Pancreas (tissue), 10 donors: ENCODE measurements around the gene EPG5. TPM values are rescaled to one million over a fixed set of nuclear protein-coding genes. Genes with fewer than 3 reads are reported as not detected.

Source experiments
- ATAC-seq, 4 donors: fragments of 200-7000 bp; cut with Tn5 transposase; one replicate each; pipeline versions ENCODE4 v1.8.0 to v1.9.1; 2020; ENCODE audit warnings: mild to moderate bottlenecking in 4 of 4, moderate library complexity in 4 of 4
- DNase-seq, 6 donors: peaks; one replicate each; pipeline ENCODE4 v3.0.0-alpha.2; 2020
- FAIRE-seq: peaks from 2 replicates; lab custom pipeline; 2012; peaks lifted over from hg19 to GRCh38; lab: Jason Lieb, UNC
- H3K27ac ChIP-seq, 4 donors: fragments of 200-600 bp; sonication (generic); 1 replicate in 3 of 4; 2 replicates in 1 of 4; pipeline versions ENCODE4 v1.5.0 to v1.8.0; 2020
- H3K27me3 ChIP-seq, 4 donors: fragments of 200-600 bp; one replicate each; pipeline ENCODE4 v1.8.0; 2021
- H3K36me3 ChIP-seq, 3 donors: fragments of 200-600 bp; sonication (generic) in 1 of 3; one replicate each; pipeline versions ENCODE4 v1.5.0 to v1.8.0; 2020 to 2021
- H3K4me1 ChIP-seq, 3 donors: fragments of 200-600 bp; one replicate each; pipeline ENCODE4 v1.8.0; 2021
- H3K4me3 ChIP-seq, 4 donors: fragments of 200-600 bp; sonication (generic) in 2 of 4; one replicate each; pipeline versions ENCODE4 v1.5.0 to v1.8.0; 2020 to 2021
- H3K9me3 ChIP-seq, 4 donors: fragments of 200-600 bp; one replicate each; pipeline ENCODE4 v1.8.0; 2021
- WGBS, 2 donors: extraction: QIAGEN DNeasy Blood & Tissue Kit; methylation state at CpG; one replicate each; pipeline ENCODE4 v1.1.7; 2013; 5-methylcytosine and 5-hydroxymethylcytosine counted together
- intact Hi-C, 3 donors: fragments of 100-400 bp; cut with DNase I; formaldehyde crosslinking; loops; one replicate each; pipeline versions ENCODE4 v1.11.1 to v1.14.2; 2022
- polyA plus RNA-seq, 2 donors: library from polyadenylated mRNA; stranded (reverse); fragments of 200-250 nt; gene quantifications; one replicate each; pipeline ENCODE4 v1.2.3, GENCODE V29; 2013
- total RNA-seq, 6 donors: library from RNA; stranded (reverse); fragmentation: NEBNext Ultra II Directional in 4 of 6; extraction: Animal tissue kit (Norgen Biotek cat#: 25700) in 4 of 6; gene quantifications; one replicate each; pipeline versions ENCODE4 v1.2.1 to v1.2.4, GENCODE V29; 2021 to 2023
- TF ChIP-seq, protein P1 (sequence below), 4 donors: fragments of 200-600 bp; sonication (generic) in 3 of 4; IDR thresholded peaks; one replicate each; pipeline versions ENCODE4 v1.5.0 to v1.8.0; 2021; ENCODE audit warnings: antibody characterized with exemption in 4 of 4
- donor health status: healthy with polysubstance abuse.
- donor health status: DM: no; HTN: no; CAD: no; lungs with moderate emphysema.
- donor health status: DM: no; HTN: no; CAD: no.
- donor health status: control.
- donor health status: control.
- donor health status: Bipolar disorder and iron deficiency.
- donor health status: DM: yes; HTN: yes; CAD: no.
- donor health status: DM: no; HTN: no; CAD: no.
- donor health status: DM: no; HTN: no; CAD: no.
- donor health status: DM: yes; HTN: yes; CAD: no.

The EPG5 gene
- total and polyA plus RNA-seq, 8 donors: 4.9 to 18.4 (median 10.1) TPM

DNA sequence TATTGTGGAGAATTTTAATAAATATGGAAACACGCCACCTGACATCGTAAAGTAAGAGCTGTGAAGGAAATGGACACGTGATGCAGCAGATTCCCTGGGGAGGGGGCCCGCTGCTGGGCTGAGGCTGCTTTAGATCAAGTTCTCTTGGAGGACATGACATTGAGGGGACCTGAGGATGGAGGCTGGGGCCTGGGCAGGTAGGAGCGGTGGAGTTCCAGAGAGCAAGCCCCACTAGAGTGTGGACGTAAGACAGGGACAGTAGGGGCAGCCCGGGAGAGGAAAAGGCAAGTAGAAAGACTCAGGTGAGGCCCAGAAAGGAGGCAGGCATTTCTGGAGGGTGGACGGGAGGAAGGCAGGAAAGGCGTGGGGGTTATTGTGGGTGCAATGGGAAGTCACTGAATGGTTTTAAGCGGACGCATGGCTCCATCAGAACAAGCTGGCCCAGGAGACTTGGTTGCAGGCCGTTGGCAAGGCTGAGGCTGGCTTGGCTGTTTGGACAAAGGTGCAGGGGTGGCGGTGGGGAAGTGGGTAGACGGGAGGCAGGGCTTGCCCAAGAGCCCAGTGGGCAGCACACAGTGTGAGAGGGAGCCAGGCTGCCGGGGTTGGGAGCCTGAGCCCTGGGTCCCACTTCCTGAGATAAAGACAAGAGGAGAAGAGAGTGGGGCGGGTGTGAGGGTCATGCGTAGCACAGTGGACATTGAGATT, 125.9 kb downstream of the EPG5 start:
- intact Hi-C loops: loop anchor here in 1 of 3 donors (10.0 kb wide), 1 partner anchor 126 kb away; no protein-coding TSS in a partner anchor
- Histone ChIP-seq H3K4me3 (no peak overlapping the region), H3K27me3 (no peaks in the 10 kb centered on the region), H3K36me3 (no peaks in the 10 kb centered on the region), H3K4me1 (peaks cover 0 to 7% (median 4%) of the 10 kb centered on the region in 3 donors), H3K27ac (no peak overlapping the region), H3K9me3 (no peaks in the 10 kb centered on the region)
- ATAC-seq (no peak), FAIRE-seq (no peak), DNase-seq (no peak)
- 63 to 84% methylated on average over 17 of the region's 17 CpGs for WGBS, 2 donors
- TF ChIP-seq, protein P1, sequence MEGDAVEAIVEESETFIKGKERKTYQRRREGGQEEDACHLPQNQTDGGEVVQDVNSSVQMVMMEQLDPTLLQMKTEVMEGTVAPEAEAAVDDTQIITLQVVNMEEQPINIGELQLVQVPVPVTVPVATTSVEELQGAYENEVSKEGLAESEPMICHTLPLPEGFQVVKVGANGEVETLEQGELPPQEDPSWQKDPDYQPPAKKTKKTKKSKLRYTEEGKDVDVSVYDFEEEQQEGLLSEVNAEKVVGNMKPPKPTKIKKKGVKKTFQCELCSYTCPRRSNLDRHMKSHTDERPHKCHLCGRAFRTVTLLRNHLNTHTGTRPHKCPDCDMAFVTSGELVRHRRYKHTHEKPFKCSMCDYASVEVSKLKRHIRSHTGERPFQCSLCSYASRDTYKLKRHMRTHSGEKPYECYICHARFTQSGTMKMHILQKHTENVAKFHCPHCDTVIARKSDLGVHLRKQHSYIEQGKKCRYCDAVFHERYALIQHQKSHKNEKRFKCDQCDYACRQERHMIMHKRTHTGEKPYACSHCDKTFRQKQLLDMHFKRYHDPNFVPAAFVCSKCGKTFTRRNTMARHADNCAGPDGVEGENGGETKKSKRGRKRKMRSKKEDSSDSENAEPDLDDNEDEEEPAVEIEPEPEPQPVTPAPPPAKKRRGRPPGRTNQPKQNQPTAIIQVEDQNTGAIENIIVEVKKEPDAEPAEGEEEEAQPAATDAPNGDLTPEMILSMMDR (IDR thresholded peaks at IDR 0.05): no peak

DNA sequence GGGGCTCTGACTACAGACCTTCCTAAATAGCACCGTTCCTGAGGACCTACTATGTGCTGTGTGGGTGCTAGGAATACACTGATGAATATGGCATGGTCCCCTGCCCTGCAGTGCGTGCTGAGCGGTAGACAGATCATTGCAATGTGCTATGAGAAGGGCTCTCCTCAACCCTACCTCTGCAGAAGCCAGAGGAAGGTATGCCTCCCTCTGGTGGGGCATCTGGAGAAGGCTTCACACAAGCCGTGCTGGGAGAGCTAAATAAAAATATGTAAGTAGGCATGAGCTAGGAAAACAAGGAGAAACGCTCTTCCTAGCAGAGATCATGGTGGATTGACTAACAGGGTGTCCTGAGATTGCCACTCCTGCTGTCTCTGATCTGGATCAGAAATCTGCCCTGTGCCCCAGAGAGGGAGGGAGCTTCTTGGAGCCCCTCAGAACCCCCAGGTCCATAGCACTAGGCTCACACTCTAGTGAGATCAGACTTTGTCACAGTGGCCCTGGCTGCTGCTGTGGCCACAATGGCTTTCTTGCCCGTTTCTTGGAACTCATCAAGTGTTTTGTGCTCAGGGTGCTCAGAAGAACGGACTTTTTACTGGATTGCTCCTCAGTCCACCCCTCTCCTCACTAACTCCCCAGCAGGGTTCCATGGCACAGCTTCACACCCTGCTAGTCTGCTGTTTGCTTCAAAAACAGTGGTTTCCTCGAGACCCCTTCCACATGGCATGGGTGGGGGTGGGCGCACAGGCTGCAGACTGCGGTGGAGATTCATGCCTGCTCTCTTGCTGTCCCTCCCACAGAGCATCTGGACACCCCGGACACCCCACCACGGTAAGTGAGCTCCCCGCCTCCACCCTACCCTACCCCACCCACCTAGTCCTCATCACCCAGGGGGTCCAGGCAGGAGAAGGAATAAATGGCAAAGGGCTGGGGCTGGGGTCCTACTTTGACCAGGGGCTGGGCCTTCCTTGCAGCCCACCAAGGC, 127.4 kb downstream of the EPG5 start:
- no peak overlapping the region for H3K27ac ChIP-seq
- DNase-seq (peak in 1 of 6 donors; percentile 46), FAIRE-seq (no peak), ATAC-seq (peak; percentile 41 to 76 (median 72))
- TF ChIP-seq, protein P1 (IDR thresholded peaks at IDR 0.05): peak; percentile 11 to 33 (median 21)
- intact Hi-C loops: loop anchor here in 1 of 3 donors (10.0 kb wide), 1 partner anchor 125 kb away; no protein-coding TSS in a partner anchor
- WGBS, 2 donors: 43 to 54% methylated on average over 13 of the region's 13 CpGs
- no peak overlapping the region for H3K4me3 ChIP-seq
- no peaks in the 10 kb centered on the region for H3K27me3 ChIP-seq
- no peaks in the 10 kb centered on the region for H3K36me3 ChIP-seq
- peaks cover 0 to 7% (median 4%) of the 10 kb centered on the region in 3 donors for H3K4me1 ChIP-seq
- H3K9me3 ChIP-seq: no peaks in the 10 kb centered on the region

DNA sequence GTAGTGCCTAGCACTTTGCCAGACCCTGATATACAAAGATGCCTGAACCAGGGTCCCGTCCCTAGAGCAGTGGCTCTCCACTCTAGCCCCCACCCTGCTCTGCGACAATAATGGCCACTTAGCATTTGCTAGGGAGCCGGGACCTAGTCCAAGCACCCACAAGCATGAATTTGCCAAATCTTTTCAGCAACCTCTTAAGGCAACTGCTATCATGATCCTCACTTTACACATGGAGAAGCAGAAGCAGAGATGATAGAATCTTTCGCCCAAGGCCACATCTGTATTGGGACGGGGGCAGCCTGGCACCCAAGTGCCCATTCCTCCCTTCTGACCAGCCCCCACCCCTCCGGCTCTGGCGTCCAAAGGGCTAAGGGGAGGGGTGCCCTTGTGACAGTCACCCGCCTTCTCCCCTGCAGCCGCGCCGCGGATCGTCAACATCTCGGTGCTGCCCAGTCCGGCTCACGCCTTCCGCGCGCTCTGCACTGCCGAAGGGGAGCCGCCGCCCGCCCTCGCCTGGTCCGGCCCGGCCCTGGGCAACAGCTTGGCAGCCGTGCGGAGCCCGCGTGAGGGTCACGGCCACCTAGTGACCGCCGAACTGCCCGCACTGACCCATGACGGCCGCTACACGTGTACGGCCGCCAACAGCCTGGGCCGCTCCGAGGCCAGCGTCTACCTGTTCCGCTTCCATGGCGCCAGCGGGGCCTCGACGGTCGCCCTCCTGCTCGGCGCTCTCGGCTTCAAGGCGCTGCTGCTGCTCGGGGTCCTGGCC, 128.6 kb downstream of the EPG5 start:
- FAIRE-seq (no peak), DNase-seq (peak in 2 of 6 donors; percentile 74 to 80), ATAC-seq (peak; percentile 45 to 60 (median 49))
- no peak overlapping the region for H3K27ac ChIP-seq
- TF ChIP-seq, protein P1 (IDR thresholded peaks at IDR 0.05): no peak
- 12 to 13% methylated on average over 53 of the region's 53 CpGs for WGBS, 2 donors
- H3K4me3 ChIP-seq: peak overlapping the region in 2 of 4 donors; percentile 6 to 29
- no peaks in the 10 kb centered on the region for H3K36me3 ChIP-seq
- H3K4me1 ChIP-seq: peaks cover 0 to 7% (median 4%) of the 10 kb centered on the region in 3 donors
- H3K9me3 ChIP-seq: no peaks in the 10 kb centered on the region
- intact Hi-C loops: no loop called here
- no peaks in the 10 kb centered on the region for H3K27me3 ChIP-seq

DNA sequence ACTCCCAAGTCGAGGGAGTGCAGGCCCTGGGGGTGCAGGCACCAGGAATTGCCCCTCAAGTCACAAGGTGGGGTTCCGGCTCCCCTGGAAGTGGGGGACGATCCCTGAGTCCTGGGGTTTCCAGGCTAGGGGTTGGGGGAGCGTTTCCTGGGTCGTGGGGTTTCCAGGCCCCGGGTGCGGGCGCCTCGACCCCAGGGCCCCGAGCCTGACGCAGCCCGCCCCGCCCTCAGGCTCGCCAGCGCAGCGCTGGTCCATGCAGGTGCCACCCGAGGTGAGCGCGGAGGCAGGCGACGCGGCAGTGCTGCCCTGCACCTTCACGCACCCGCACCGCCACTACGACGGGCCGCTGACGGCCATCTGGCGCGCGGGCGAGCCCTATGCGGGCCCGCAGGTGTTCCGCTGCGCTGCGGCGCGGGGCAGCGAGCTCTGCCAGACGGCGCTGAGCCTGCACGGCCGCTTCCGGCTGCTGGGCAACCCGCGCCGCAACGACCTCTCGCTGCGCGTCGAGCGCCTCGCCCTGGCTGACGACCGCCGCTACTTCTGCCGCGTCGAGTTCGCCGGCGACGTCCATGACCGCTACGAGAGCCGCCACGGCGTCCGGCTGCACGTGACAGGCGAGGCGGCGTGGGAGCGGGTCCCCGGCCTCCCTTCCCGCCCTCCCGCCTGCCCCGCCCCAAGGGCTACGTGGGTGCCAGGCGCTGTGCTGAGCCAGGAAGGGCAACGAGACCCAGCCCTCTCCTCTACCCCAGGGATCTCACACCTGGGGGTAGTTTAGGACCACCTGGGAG, 129.7 kb downstream of the EPG5 start:
- WGBS, 2 donors: 11 to 25% methylated on average over 35 to 84 of the region's 84 CpGs
- peak overlapping the region in 2 of 4 donors; percentile 21 to 45 for H3K4me3 ChIP-seq

More for the DNA sequence above, 129.7 kb downstream of the EPG5 start:
- intact Hi-C loops: no loop called here
- peak; percentile 69 to 77 (median 72) for ATAC-seq
- Histone ChIP-seq H3K27me3 (no peaks in the 10 kb centered on the region), H3K27ac (no peak overlapping the region), H3K9me3 (no peaks in the 10 kb centered on the region), H3K4me1 (peaks cover 0 to 7% (median 4%) of the 10 kb centered on the region in 3 donors), H3K36me3 (no peaks in the 10 kb centered on the region)
- TF ChIP-seq, protein P1 (IDR thresholded peaks at IDR 0.05): no peak
- peak in 4 of 6 donors; percentile 28 to 81 (median 48) for DNase-seq
- FAIRE-seq: no peak
